Activated CD8-positive, alpha-beta T cell treated with anti-CD3 and anti-CD28 coated beads, Interleukin-2, amount 10 ng/mL, durations not matched to agents 7 days and 5 days (primary cell): ENCODE results near the gene ARHGEF2. TPM values are rescaled to one million over a fixed set of nuclear protein-coding genes. Genes with fewer than 3 reads are reported as not detected.
"Not testable (repeated sequence)": the region's sequence is repeated elsewhere in the genome, so short reads cannot be mapped to it uniquely, and the experiment has no call there.

Experiments used
- ATAC-seq: fragments of 150-1000 bp; cut with Tn5 transposase; one replicate; pipeline ENCODE4 v1.10.0; 2021; ENCODE audit warnings: moderate library complexity
- CTCF ChIA-PET: fragments of 350-600 bp; sonication (Branson Sonifier 250); formaldehyde crosslinking; loops from one replicate; lab custom pipeline; 2021; ENCODE audit warnings: antibody characterized with exemption; lab: Charles Lee
- POLR2A ChIA-PET: fragments of 350-600 bp; sonication (Branson Sonifier 250); formaldehyde crosslinking; loops from one replicate; lab custom pipeline; 2021; ENCODE audit warnings: antibody characterized with exemption; lab: Charles Lee
- DNase-seq: peaks from one replicate; pipeline ENCODE4 v3.0.0-alpha.2; 2020
- H3K27ac Mint-ChIP-seq: one replicate; pipeline ENCODE4 v1.8.0; 2021; ENCODE audit warnings: mild to moderate bottlenecking, mixed read lengths
- H3K27me3 Mint-ChIP-seq: one replicate; pipeline ENCODE4 v1.8.0; 2021; ENCODE audit warnings: low read depth, mixed read lengths
- H3K36me3 Mint-ChIP-seq: one replicate; pipeline ENCODE4 v1.8.0; 2021; ENCODE audit warnings: low read depth, mixed read lengths
- H3K4me1 Mint-ChIP-seq: one replicate; pipeline ENCODE4 v1.8.0; 2021; ENCODE audit warnings: low read depth, mixed read lengths
- H3K4me3 Mint-ChIP-seq: one replicate; pipeline ENCODE4 v1.8.0; 2021; ENCODE audit warnings: mild to moderate bottlenecking, mixed read lengths
- H3K9me3 Mint-ChIP-seq: one replicate; pipeline ENCODE4 v1.8.0; 2022; ENCODE audit warnings: mixed read lengths; ENCODE audit not compliant: insufficient read depth
- total RNA-seq, 2 experiments: library from RNA; stranded (reverse); gene quantifications; one replicate each; pipeline ENCODE4 v1.2.3, GENCODE V29; 2021

The ARHGEF2 gene
- total RNA-seq, 2 experiments from 2014 or later, result 142 to 147 TPM

GRCh38 chr1:155990005-155990739 is 11.8 kb upstream of the ARHGEF2 start:
- no peak for DNase-seq
- Mint-ChIP-seq H3K9me3 (no peaks in the 10 kb centered on the region), H3K36me3 (no peaks in the 10 kb centered on the region), H3K27me3 (no peaks in the 10 kb centered on the region), H3K4me1 (peaks cover 19% of the 10 kb centered on the region), H3K27ac (peak overlapping the region; percentile 41), H3K4me3 (no peak overlapping the region)
- ChIA-PET CTCF (interaction anchor here (0.6 to 6.6 kb wide), 44 partner anchors 7 to 346 kb away, joined by 3 to 144 read pairs (median 5); partner anchors contain the start of genes ARHGEF2, GON4L, KHDC4 and RXFP4), POLR2A (interaction anchor here (0.6 to 2.3 kb wide), 7 partner anchors 11 to 72 kb away, joined by 3 to 14 read pairs (median 8); partner anchors contain the start of genes ARHGEF2 and KHDC4)
- ATAC-seq, result no peak

- peak; percentile 85 for DNase-seq
- Mint-ChIP-seq H3K4me3 (no peak overlapping the region), H3K27me3 (no peaks in the 10 kb centered on the region), H3K9me3 (no peaks in the 10 kb centered on the region), H3K4me1 (peaks cover 19% of the 10 kb centered on the region), H3K27ac (peak overlapping the region; percentile 44), H3K36me3 (no peaks in the 10 kb centered on the region)
- peak; percentile 98 for ATAC-seq
- CTCF ChIA-PET, result interaction anchor here (0.6 to 6.6 kb wide), 44 partner anchors 8 to 347 kb away, joined by 3 to 144 read pairs (median 5); partner anchors contain the start of genes ARHGEF2, GON4L, KHDC4 and RXFP4
- POLR2A ChIA-PET, result interaction anchor here (0.5 to 2.3 kb wide), 7 partner anchors 11 to 72 kb away, joined by 3 to 14 read pairs (median 4); partner anchors contain the start of genes ARHGEF2 and KHDC4
These were observed 11.1 kb upstream of the ARHGEF2 start for GRCh38 chr1:155989242-155990004.

GRCh38 chr1:155984903-155985645 is 6.7 kb upstream of the ARHGEF2 start:
- CTCF ChIA-PET, result interaction anchor here (1.3 to 12.0 kb wide), 4 partner anchors 19 to 51 kb away, joined by 3 to 113 read pairs (median 7); partner anchors contain the start of gene KHDC4

GRCh38 chr1:155984341-155984740 is 6.0 kb upstream of the ARHGEF2 start:
- H3K4me3 Mint-ChIP-seq, result no peak overlapping the region

More at GRCh38 chr1:155984903-155985645, 6.7 kb upstream of the ARHGEF2 start:
- ATAC-seq, H3K9me3 Mint-ChIP-seq, DNase-seq, H3K27me3 Mint-ChIP-seq, H3K27ac Mint-ChIP-seq, H3K36me3 Mint-ChIP-seq, H3K4me3 Mint-ChIP-seq: not testable (repeated sequence)
- POLR2A ChIA-PET, result interaction anchor here (2.4 kb wide), 1 partner anchor 51 kb away, joined by 11 read pairs; the partner anchor contains the start of gene KHDC4
- peaks cover 50% of the 10 kb centered on the region for H3K4me1 Mint-ChIP-seq

GRCh38 chr1:155983191-155984024 is 5.1 kb upstream of the ARHGEF2 start:
- peak overlapping the region; percentile 66 for H3K27ac Mint-ChIP-seq
- CTCF ChIA-PET, result interaction anchor here (0.9 to 12.0 kb wide), 7 partner anchors 17 to 83 kb away, joined by 3 to 113 read pairs (median 4); partner anchors contain the start of gene KHDC4
- H3K27me3 Mint-ChIP-seq, result no peaks in the 10 kb centered on the region
- DNase-seq (no peak), ATAC-seq (no peak)
- peaks cover 44% of the 10 kb centered on the region for H3K4me1 Mint-ChIP-seq
- peaks cover 10% of the 10 kb centered on the region for H3K36me3 Mint-ChIP-seq
- no peaks in the 10 kb centered on the region for H3K9me3 Mint-ChIP-seq
- POLR2A ChIA-PET, result interaction anchor here (1.2 to 2.4 kb wide), 2 partner anchors 9 to 49 kb away, joined by 3 to 11 read pairs; partner anchors contain the start of gene KHDC4
- H3K4me3 Mint-ChIP-seq, result no peak overlapping the region

More at GRCh38 chr1:155984341-155984740, 6.0 kb upstream of the ARHGEF2 start:
- Mint-ChIP-seq H3K4me1 (peaks cover 50% of the 10 kb centered on the region), H3K36me3 (peaks cover 10% of the 10 kb centered on the region), H3K9me3 (no peaks in the 10 kb centered on the region), H3K27ac (no peak overlapping the region), H3K27me3 (no peaks in the 10 kb centered on the region)
- ATAC-seq (no peak), DNase-seq (no peak)
- ChIA-PET POLR2A (interaction anchor here (2.4 kb wide), 1 partner anchor 50 kb away, joined by 11 read pairs; the partner anchor contains the start of gene KHDC4), CTCF (interaction anchor here (0.9 to 12.0 kb wide), 7 partner anchors 18 to 82 kb away, joined by 3 to 113 read pairs (median 4); partner anchors contain the start of gene KHDC4)

- Mint-ChIP-seq H3K27ac (no peak overlapping the region), H3K36me3 (peaks cover 15% of the 10 kb centered on the region), H3K4me1 (peaks cover 44% of the 10 kb centered on the region), H3K27me3 (no peaks in the 10 kb centered on the region), H3K4me3 (no peak overlapping the region), H3K9me3 (no peaks in the 10 kb centered on the region)
- ChIA-PET CTCF (interaction anchor here (1.5 to 12.0 kb wide), 4 partner anchors 13 to 71 kb away, joined by 4 to 113 read pairs (median 11); partner anchors contain the start of genes KHDC4 and UBQLN4), POLR2A (no interaction called here)
- ATAC-seq, result no peak
- no peak for DNase-seq
These were observed 3.8 kb upstream of the ARHGEF2 start for GRCh38 chr1:155982106-155982505.

- Mint-ChIP-seq H3K36me3 (peaks cover 15% of the 10 kb centered on the region), H3K4me3 (peak overlapping the region; percentile 96), H3K27ac (peak overlapping the region; percentile 93), H3K4me1 (peaks cover 49% of the 10 kb centered on the region), H3K27me3 (no peaks in the 10 kb centered on the region), H3K9me3 (no peaks in the 10 kb centered on the region)
- ATAC-seq, result no peak
- ChIA-PET CTCF (interaction anchor here (0.6 to 12.0 kb wide), 10 partner anchors 8 to 85 kb away, joined by 3 to 135 read pairs (median 4); partner anchors contain the start of genes KHDC4 and UBQLN4), POLR2A (interaction anchor here (0.6 to 1.4 kb wide), 5 partner anchors 11 to 46 kb away, joined by 3 to 4 read pairs (median 3); partner anchors contain the start of gene SSR2)
- peak; percentile 47 for DNase-seq
These were observed 3.1 kb upstream of the ARHGEF2 start for GRCh38 chr1:155981266-155982088.

GRCh38 chr1:155979597-155980343 is 1.4 kb upstream of the ARHGEF2 start:
- DNase-seq (no peak), ATAC-seq (peak; percentile 6)
- Mint-ChIP-seq H3K27ac (peak overlapping the region; percentile 93), H3K36me3 (peaks cover 26% of the 10 kb centered on the region), H3K9me3 (no peaks in the 10 kb centered on the region), H3K27me3 (no peaks in the 10 kb centered on the region), H3K4me3 (peak overlapping the region; percentile 96), H3K4me1 (peaks cover 65% of the 10 kb centered on the region)
- ChIA-PET CTCF (interaction anchor here (1.4 to 12.0 kb wide), 8 partner anchors 9 to 87 kb away, joined by 3 to 135 read pairs (median 13); partner anchors contain the start of gene KHDC4), POLR2A (interaction anchor here (0.5 to 4.4 kb wide), 6 partner anchors 10 to 489 kb away, joined by 3 to 34 read pairs (median 7); partner anchors contain the start of genes KHDC4 and SYT11)
